ENCODE measurements around the gene PARD6B.
"Not testable (repeated sequence)": the region's sequence is repeated elsewhere in the genome, so short reads cannot be mapped to it uniquely, and the experiment has no call there.

Gene PARD6B

GRCh38 chr20:50701041-50701963 is 30.1 kb upstream of the PARD6B start:
- no peaks in the 10 kb centered on the region for H4K20me1 ChIP-seq (ENCODE audit: low read depth, low read length)
- H3K9ac ChIP-seq (ENCODE audit: low read length), result no peak overlapping the region
- no peak overlapping the region for H3K4me2 ChIP-seq (ENCODE audit: low read depth, low read length, poor library complexity, severe bottlenecking)
- H3F3A ChIP-seq (ENCODE audit: insufficient read depth), result no peaks in the 10 kb centered on the region
- H3K79me2 ChIP-seq (ENCODE audit: insufficient read depth, low read length), result no peaks in the 10 kb centered on the region
- TF ChIP-seq EZH2phosphoT487 (conservative IDR thresholded peaks at IDR 0.05; ENCODE audit: low read length), result no peak
- no peaks in the 10 kb centered on the region for H3K27me3 ChIP-seq (ENCODE audit: low read length)
- H3K36me3 ChIP-seq (ENCODE audit: low read length), result no peaks in the 10 kb centered on the region
- no peak overlapping the region for H3K4me3 ChIP-seq (ENCODE audit: insufficient read depth, low read length, poor library complexity, severe bottlenecking)
- H3K27ac ChIP-seq (ENCODE audit: low read depth, low read length), result no peak overlapping the region
- no peaks in the 10 kb centered on the region for H3K9me2 ChIP-seq (replicated peaks; ENCODE audit: insufficient read depth, low read length)
- no peaks in the 10 kb centered on the region for H3K9me3 ChIP-seq (ENCODE audit: insufficient read depth, low read length)
- H2AFZ ChIP-seq (ENCODE audit: low read depth, low read length, severe bottlenecking), result no peak overlapping the region

DNA sequence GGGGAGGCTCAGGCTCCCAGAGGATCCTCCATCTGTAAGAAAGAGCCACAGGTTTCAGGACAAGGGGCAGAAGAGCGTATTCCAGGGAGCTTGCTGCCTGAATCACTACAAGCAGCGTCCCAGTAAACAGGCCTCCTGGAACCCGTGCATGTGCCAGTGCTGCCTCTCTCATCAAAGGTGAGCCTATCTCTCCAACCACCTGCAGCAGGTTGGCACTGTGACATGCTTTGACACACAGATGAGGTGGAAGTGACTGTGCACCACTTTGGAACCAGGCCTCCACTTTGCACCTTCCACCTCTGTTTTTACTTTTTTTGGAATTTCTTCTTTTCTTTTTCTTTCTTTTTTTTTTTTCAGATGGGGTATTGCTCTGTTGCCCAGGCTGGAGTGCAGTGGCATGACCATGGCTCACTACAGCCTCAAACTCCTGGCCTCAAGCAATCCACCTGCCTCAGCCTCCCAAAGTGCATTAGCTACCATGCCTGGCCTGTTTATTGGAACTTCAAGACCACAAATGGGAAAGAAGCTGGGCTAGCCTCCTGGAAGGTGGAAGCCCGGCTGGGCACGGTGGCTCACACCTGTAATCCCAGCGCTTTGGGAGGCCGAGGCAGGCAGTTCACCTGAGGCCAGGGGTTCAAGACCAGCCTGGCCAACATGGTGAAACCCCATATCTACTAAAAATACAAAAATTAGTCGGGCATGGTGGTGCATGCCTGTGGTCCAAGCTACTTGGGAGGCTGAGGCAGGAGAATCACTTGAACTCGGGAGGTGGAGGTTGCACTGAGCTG is 27.5 kb upstream of the PARD6B start:
- H3K9me2 ChIP-seq (replicated peaks; ENCODE audit: insufficient read depth, low read length); H3K4me2 ChIP-seq (ENCODE audit: low read depth, low read length, poor library complexity, severe bottlenecking); H3K27ac ChIP-seq (ENCODE audit: low read depth, low read length); H3K9me3 ChIP-seq (ENCODE audit: insufficient read depth, low read length); H4K20me1 ChIP-seq (ENCODE audit: low read depth, low read length); H3K36me3 ChIP-seq (ENCODE audit: low read length); H3K9ac ChIP-seq (ENCODE audit: low read length); H2AFZ ChIP-seq (ENCODE audit: low read depth, low read length, severe bottlenecking); H3F3A ChIP-seq (ENCODE audit: insufficient read depth); H3K79me2 ChIP-seq (ENCODE audit: insufficient read depth, low read length); H3K27me3 ChIP-seq (ENCODE audit: low read length); H3K4me3 ChIP-seq (ENCODE audit: insufficient read depth, low read length, poor library complexity, severe bottlenecking): not testable (repeated sequence)

DNA sequence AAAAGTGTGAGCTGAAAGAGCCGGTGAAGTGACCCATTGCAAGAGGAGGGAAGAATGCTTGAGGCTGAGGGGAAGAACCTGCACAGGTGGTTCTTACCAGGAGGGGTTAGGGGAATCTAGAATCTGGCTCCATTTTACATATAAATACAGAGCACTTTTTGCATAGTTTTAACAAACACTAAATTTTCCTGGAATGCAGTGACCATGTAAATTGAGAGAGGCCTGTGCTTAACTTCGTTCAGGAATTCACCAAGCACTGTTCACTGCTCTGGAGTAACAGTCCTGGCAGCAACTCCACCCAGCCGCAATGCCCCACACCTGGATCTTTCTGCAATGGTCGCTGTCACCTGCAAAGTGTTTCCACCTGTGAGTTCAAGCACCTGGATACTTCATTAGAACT is 26.9 kb upstream of the PARD6B start:
- TF ChIP-seq, protein P1, sequence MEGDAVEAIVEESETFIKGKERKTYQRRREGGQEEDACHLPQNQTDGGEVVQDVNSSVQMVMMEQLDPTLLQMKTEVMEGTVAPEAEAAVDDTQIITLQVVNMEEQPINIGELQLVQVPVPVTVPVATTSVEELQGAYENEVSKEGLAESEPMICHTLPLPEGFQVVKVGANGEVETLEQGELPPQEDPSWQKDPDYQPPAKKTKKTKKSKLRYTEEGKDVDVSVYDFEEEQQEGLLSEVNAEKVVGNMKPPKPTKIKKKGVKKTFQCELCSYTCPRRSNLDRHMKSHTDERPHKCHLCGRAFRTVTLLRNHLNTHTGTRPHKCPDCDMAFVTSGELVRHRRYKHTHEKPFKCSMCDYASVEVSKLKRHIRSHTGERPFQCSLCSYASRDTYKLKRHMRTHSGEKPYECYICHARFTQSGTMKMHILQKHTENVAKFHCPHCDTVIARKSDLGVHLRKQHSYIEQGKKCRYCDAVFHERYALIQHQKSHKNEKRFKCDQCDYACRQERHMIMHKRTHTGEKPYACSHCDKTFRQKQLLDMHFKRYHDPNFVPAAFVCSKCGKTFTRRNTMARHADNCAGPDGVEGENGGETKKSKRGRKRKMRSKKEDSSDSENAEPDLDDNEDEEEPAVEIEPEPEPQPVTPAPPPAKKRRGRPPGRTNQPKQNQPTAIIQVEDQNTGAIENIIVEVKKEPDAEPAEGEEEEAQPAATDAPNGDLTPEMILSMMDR (IDR thresholded peaks at IDR 0.05; ENCODE audit: insufficient read depth, low read length, poor library complexity, severe bottlenecking), result no peak

GRCh38 chr20:50704971-50705370 is 26.4 kb upstream of the PARD6B start:
- no peak for TF ChIP-seq EZH2phosphoT487 (conservative IDR thresholded peaks at IDR 0.05; ENCODE audit: low read length)
- TF ChIP-seq, protein P1 (IDR thresholded peaks at IDR 0.05; ENCODE audit: insufficient read depth, low read length, poor library complexity, severe bottlenecking), result no peak
- no peak overlapping the region for H3K27ac ChIP-seq (ENCODE audit: low read depth, low read length)
- no peaks in the 10 kb centered on the region for H4K20me1 ChIP-seq (ENCODE audit: low read depth, low read length)
- no peaks in the 10 kb centered on the region for H3K9me3 ChIP-seq (ENCODE audit: insufficient read depth, low read length)
- H3K9me2 ChIP-seq (replicated peaks; ENCODE audit: insufficient read depth, low read length), result no peaks in the 10 kb centered on the region
- H3K4me2 ChIP-seq (ENCODE audit: low read depth, low read length, poor library complexity, severe bottlenecking), result no peak overlapping the region
- no peak overlapping the region for H2AFZ ChIP-seq (ENCODE audit: low read depth, low read length, severe bottlenecking)
- H3K4me3 ChIP-seq (ENCODE audit: insufficient read depth, low read length, poor library complexity, severe bottlenecking), result no peak overlapping the region
- H3K9ac ChIP-seq (ENCODE audit: low read length), result no peak overlapping the region
- no peaks in the 10 kb centered on the region for H3K36me3 ChIP-seq (ENCODE audit: low read length)
- no peaks in the 10 kb centered on the region for H3F3A ChIP-seq (ENCODE audit: insufficient read depth)
- H3K79me2 ChIP-seq (ENCODE audit: insufficient read depth, low read length), result no peaks in the 10 kb centered on the region
- no peaks in the 10 kb centered on the region for H3K27me3 ChIP-seq (ENCODE audit: low read length)

More for the DNA sequence above, 26.9 kb upstream of the PARD6B start:
- H3K27me3 ChIP-seq (ENCODE audit: low read length), result no peaks in the 10 kb centered on the region
- no peaks in the 10 kb centered on the region for H3F3A ChIP-seq (ENCODE audit: insufficient read depth)
- H3K9me3 ChIP-seq (ENCODE audit: insufficient read depth, low read length), result no peaks in the 10 kb centered on the region
- H3K27ac ChIP-seq (ENCODE audit: low read depth, low read length), result no peak overlapping the region
- H2AFZ ChIP-seq (ENCODE audit: low read depth, low read length, severe bottlenecking), result no peak overlapping the region
- no peak overlapping the region for H3K9ac ChIP-seq (ENCODE audit: low read length)
- no peaks in the 10 kb centered on the region for H3K79me2 ChIP-seq (ENCODE audit: insufficient read depth, low read length)
- H3K36me3 ChIP-seq (ENCODE audit: low read length), result no peaks in the 10 kb centered on the region
- H3K4me2 ChIP-seq (ENCODE audit: low read depth, low read length, poor library complexity, severe bottlenecking), result no peak overlapping the region
- no peaks in the 10 kb centered on the region for H4K20me1 ChIP-seq (ENCODE audit: low read depth, low read length)
- no peak overlapping the region for H3K4me3 ChIP-seq (ENCODE audit: insufficient read depth, low read length, poor library complexity, severe bottlenecking)
- no peaks in the 10 kb centered on the region for H3K9me2 ChIP-seq (replicated peaks; ENCODE audit: insufficient read depth, low read length)

Measured in SU-DHL-6 (cell line).